Vagina (tissue), 2 donors: ENCODE measurements around the gene IQSEC1. TPM values are rescaled to one million over a fixed set of nuclear protein-coding genes. Genes with fewer than 3 reads are reported as not detected.

ENCODE experiments used
- DNase-seq, 2 donors: peaks; one replicate each; pipeline ENCODE4 v3.0.0-alpha.2; 2017; ENCODE audit errors: extremely low spot score in 2 of 2
- H3K27ac ChIP-seq: fragments of 200-600 bp; sonication (generic); one replicate; pipeline ENCODE4 v1.5.1; 2019
- H3K27me3 ChIP-seq: fragments of 200-600 bp; sonication (generic); one replicate; pipeline ENCODE4 v1.5.1; 2019
- H3K36me3 ChIP-seq, 2 donors: fragments of 200-600 bp; sonication (generic); one replicate each; pipeline ENCODE4 v1.5.1; 2017 to 2019
- H3K4me1 ChIP-seq: fragments of 200-600 bp; sonication (generic); one replicate; pipeline ENCODE4 v1.5.1; 2019
- H3K4me3 ChIP-seq, 2 donors: fragments of 200-600 bp; sonication (generic); 1 replicate in 1 of 2; 2 replicates in 1 of 2; pipeline ENCODE4 v1.5.1; 2016 to 2019
- H3K9me3 ChIP-seq: fragments of 200-600 bp; sonication (generic); one replicate; pipeline ENCODE4 v1.5.1; 2019
- CTCF ChIP-seq, 3 experiments: fragments of 450-650 bp in 2 of 3; fragments of 200-600 bp in 1 of 3; sonication (generic) in 1 of 3; IDR thresholded peaks; one replicate each; pipeline ENCODE4 v1.5.1; 2017 to 2019; ENCODE audit warnings: antibody characterized with exemption in 3 of 3, mild to moderate bottlenecking in 2 of 3, moderate library complexity in 2 of 3
- POLR2A ChIP-seq, 2 donors: fragments of 450-650 bp; IDR thresholded peaks; one replicate each; pipeline ENCODE4 v1.6.1; 2017; ENCODE audit warnings: antibody characterized with exemption in 2 of 2, mild to moderate bottlenecking in 2 of 2, moderate library complexity in 2 of 2
- POLR2AphosphoS5 ChIP-seq, 2 donors: sonication (generic); formaldehyde crosslinking; IDR thresholded peaks; one replicate each; pipeline ENCODE4 v1.9.0; 2017; ENCODE audit warnings: antibody characterized with exemption in 2 of 2, mild to moderate bottlenecking in 2 of 2, low read depth in 1 of 2; ENCODE audit not compliant: insufficient read depth in 1 of 2
- intact Hi-C: fragments of 100-400 bp; cut with DNase I; formaldehyde crosslinking; loops from one replicate; pipeline ENCODE4 v1.15.1; 2023
- total RNA-seq: library from RNA; depleted of rRNA; stranded (reverse); fragments of >200 nt; gene quantifications from one replicate; pipeline ENCODE4 v1.2.3, GENCODE V29; 2016

The IQSEC1 gene
- total RNA-seq, 1 donor from 2014 or later = 34.9 TPM

GRCh38 chr3:12865271-12865670 is 208.0 kb downstream of the IQSEC1 start:
- intact Hi-C loops = no loop called here
- no peaks in the 10 kb centered on the region for H3K27me3 ChIP-seq
- peaks cover 15% of the 10 kb centered on the region for H3K4me1 ChIP-seq
- no peaks in the 10 kb centered on the region for H3K9me3 ChIP-seq
- no peak for DNase-seq
- H3K27ac ChIP-seq = no peak overlapping the region
- no peak overlapping the region for H3K4me3 ChIP-seq
- H3K36me3 ChIP-seq = no peaks in the 10 kb centered on the region
- no peak for TF ChIP-seq CTCF (IDR thresholded peaks at IDR 0.05)
- no peak for TF ChIP-seq POLR2AphosphoS5 (IDR thresholded peaks at IDR 0.05; ENCODE audit: insufficient read depth in 1 of 2, low read depth in 1 of 2)
- no peak for TF ChIP-seq POLR2A (IDR thresholded peaks at IDR 0.05)

- Histone ChIP-seq H3K9me3 (no peaks in the 10 kb centered on the region), H3K4me1 (no peaks in the 10 kb centered on the region), H3K36me3 (no peaks in the 10 kb centered on the region), H3K4me3 (no peak overlapping the region), H3K27me3 (no peaks in the 10 kb centered on the region), H3K27ac (no peak overlapping the region)
- TF ChIP-seq POLR2AphosphoS5 (IDR thresholded peaks at IDR 0.05; ENCODE audit: insufficient read depth in 1 of 2, low read depth in 1 of 2) = no peak
- TF ChIP-seq POLR2A (IDR thresholded peaks at IDR 0.05) = no peak
- no peak for TF ChIP-seq CTCF (IDR thresholded peaks at IDR 0.05)
- no peak for DNase-seq
- intact Hi-C loops = loop anchor here (5.0 kb wide), 1 partner anchor 35 kb away; no protein-coding TSS in a partner anchor
Measured at GRCh38 chr3:12862387-12862786, 210.8 kb downstream of the IQSEC1 start.

GRCh38 chr3:12861611-12862010 is 211.6 kb downstream of the IQSEC1 start:
- H3K27ac ChIP-seq = no peak overlapping the region
- H3K4me3 ChIP-seq = no peak overlapping the region
- H3K4me1 ChIP-seq = no peaks in the 10 kb centered on the region
- TF ChIP-seq CTCF (IDR thresholded peaks at IDR 0.05) (no peak), POLR2AphosphoS5 (IDR thresholded peaks at IDR 0.05; ENCODE audit: insufficient read depth in 1 of 2, low read depth in 1 of 2) (no peak), POLR2A (IDR thresholded peaks at IDR 0.05) (no peak)
- H3K27me3 ChIP-seq = no peaks in the 10 kb centered on the region
- no peaks in the 10 kb centered on the region for H3K36me3 ChIP-seq
- intact Hi-C loops = loop anchor here (5.0 kb wide), 1 partner anchor 36 kb away; no protein-coding TSS in a partner anchor
- no peak for DNase-seq
- H3K9me3 ChIP-seq = no peaks in the 10 kb centered on the region

GRCh38 chr3:12859840-12860239 is 213.4 kb downstream of the IQSEC1 start:
- intact Hi-C loops = loop anchor here (5.0 kb wide), 1 partner anchor 37 kb away; no protein-coding TSS in a partner anchor
- TF ChIP-seq POLR2AphosphoS5 (IDR thresholded peaks at IDR 0.05; ENCODE audit: insufficient read depth in 1 of 2, low read depth in 1 of 2) (no peak), POLR2A (IDR thresholded peaks at IDR 0.05) (no peak), CTCF (IDR thresholded peaks at IDR 0.05) (no peak)
- H3K4me1 ChIP-seq = no peaks in the 10 kb centered on the region
- no peaks in the 10 kb centered on the region for H3K36me3 ChIP-seq
- no peak overlapping the region for H3K4me3 ChIP-seq
- H3K9me3 ChIP-seq = no peaks in the 10 kb centered on the region
- no peak for DNase-seq
- no peaks in the 10 kb centered on the region for H3K27me3 ChIP-seq
- H3K27ac ChIP-seq = no peak overlapping the region

- TF ChIP-seq POLR2A (IDR thresholded peaks at IDR 0.05) = no peak
- TF ChIP-seq CTCF (IDR thresholded peaks at IDR 0.05) = no peak
- no peak for TF ChIP-seq POLR2AphosphoS5 (IDR thresholded peaks at IDR 0.05; ENCODE audit: insufficient read depth in 1 of 2, low read depth in 1 of 2)
- Histone ChIP-seq H3K4me3 (no peak overlapping the region), H3K27me3 (no peaks in the 10 kb centered on the region), H3K27ac (no peak overlapping the region), H3K9me3 (no peaks in the 10 kb centered on the region), H3K4me1 (no peaks in the 10 kb centered on the region), H3K36me3 (no peaks in the 10 kb centered on the region)
- intact Hi-C loops = no loop called here
- no peak for DNase-seq
Measured at GRCh38 chr3:12856626-12857025, 216.6 kb downstream of the IQSEC1 start.
